Caco-2 (cell line): ENCODE data around the gene SCNN1A. TPM values are rescaled to one million over a fixed set of nuclear protein-coding genes. Genes with fewer than 3 reads are reported as not detected.

Source experiments
- BruUV-seq: library from RNA; stranded (reverse); fragments of 400-500 nt; replicated peaks from 2 replicates; lab custom pipeline; 2021; lab: Mats Ljungman, UMichigan
- CTCF ChIA-PET: fragments of 300-600 bp; sonication (Branson Sonifier 250); formaldehyde crosslinking; loops from one replicate; lab custom pipeline; 2022; ENCODE audit warnings: antibody characterized with exemption; lab: Charles Lee
- POLR2A ChIA-PET: fragments of 300-600 bp; sonication (Branson Sonifier 250); formaldehyde crosslinking; loops from one replicate; lab custom pipeline; 2022; ENCODE audit warnings: antibody characterized with exemption; lab: Charles Lee
- DNase-seq, 2 experiments: peaks; one replicate each; pipeline versions ENCODE4 v3.0.0 to v3.0.0-alpha.2; 2020 to 2022
- H3K27me3 ChIP-seq: replicated peaks from 2 replicates; pipeline ENCODE4 v1.6.0; 2011; ENCODE audit warnings: low read length; ENCODE audit not compliant: control insufficient read depth, insufficient read depth
- H3K36me3 ChIP-seq: 2 replicates; pipeline ENCODE4 v1.5.1; 2011; ENCODE audit warnings: low read length; ENCODE audit not compliant: control insufficient read depth, insufficient read depth
- H3K4me1 ChIP-seq: fragments of 250-450 bp; sonication (Bioruptor Pico); 2 replicates; pipeline ENCODE4 v1.5.1; 2020; ENCODE audit warnings: mild to moderate bottlenecking
- H3K4me3 ChIP-seq: 2 replicates; pipeline ENCODE4 v1.5.1; 2011; ENCODE audit warnings: low read depth, mild to moderate bottlenecking, control low read depth, low read length
- H3K9me3 ChIP-seq: fragments of 250-450 bp; sonication (Bioruptor Pico); 2 replicates; pipeline ENCODE4 v1.5.1; 2020; ENCODE audit warnings: mild to moderate bottlenecking, moderate library complexity
- H3K27ac Mint-ChIP-seq: one replicate; pipeline ENCODE4 v1.8.0; 2022; ENCODE audit warnings: mixed read lengths; ENCODE audit not compliant: unreplicated experiment
- H3K27me3 Mint-ChIP-seq: one replicate; pipeline ENCODE4 v1.8.0; 2022; ENCODE audit warnings: mixed read lengths; ENCODE audit not compliant: insufficient read depth, unreplicated experiment
- H3K36me3 Mint-ChIP-seq: one replicate; pipeline ENCODE4 v1.8.0; 2022; ENCODE audit warnings: mild to moderate bottlenecking, mixed read lengths; ENCODE audit not compliant: insufficient read depth, unreplicated experiment
- H3K4me1 Mint-ChIP-seq: one replicate; pipeline ENCODE4 v1.8.0; 2022; ENCODE audit warnings: low read depth, mixed read lengths; ENCODE audit not compliant: unreplicated experiment
- H3K4me3 Mint-ChIP-seq: one replicate; pipeline ENCODE4 v1.8.0; 2022; ENCODE audit warnings: mild to moderate bottlenecking, moderate library complexity, mixed read lengths; ENCODE audit not compliant: unreplicated experiment
- H3K9me3 Mint-ChIP-seq: one replicate; pipeline ENCODE4 v1.8.0; 2022; ENCODE audit warnings: mixed read lengths; ENCODE audit not compliant: unreplicated experiment
- CTCF ChIP-seq, 2 experiments: fragments of 200-600 bp in 1 of 2; IDR thresholded peaks; 1 replicate in 1 of 2; 2 replicates in 1 of 2; pipeline versions ENCODE4 v1.5.1 to v1.8.0; 2011 to 2022; ENCODE audit warnings: antibody characterized with exemption in 1 of 2, control low read depth in 1 of 2, inconsistent platforms in 1 of 2, low read depth in 1 of 2, low read length in 1 of 2, mild to moderate bottlenecking in 1 of 2, moderate library complexity in 1 of 2; ENCODE audit not compliant: insufficient read depth in 1 of 2, severe bottlenecking in 1 of 2, unreplicated experiment in 1 of 2
- intact Hi-C: fragments of 100-400 bp; cut with micrococcal nuclease; formaldehyde crosslinking; loops from one replicate; pipeline ENCODE4 v1.10.0; 2022; ENCODE audit not compliant: unreplicated experiment
- total RNA-seq: library from RNA; stranded (reverse); gene quantifications from 2 replicates; pipeline ENCODE4 v1.2.3, GENCODE V29; 2022

Gene SCNN1A
- total RNA-seq, 1 experiment from 2014 or later: 52.6 TPM

- H3K27me3 Mint-ChIP-seq: no peaks in the 10 kb centered on the region
- BruUV-seq: no TSS peak
- H3K4me1 Mint-ChIP-seq: no peaks in the 10 kb centered on the region
- ChIA-PET POLR2A (no interaction called here), CTCF (no interaction called here)
- H3K9me3 Mint-ChIP-seq: no peaks in the 10 kb centered on the region
- Histone ChIP-seq H3K27me3 (no peaks in the 10 kb centered on the region), H3K4me1 (peaks cover 5% of the 10 kb centered on the region), H3K9me3 (no peaks in the 10 kb centered on the region), H3K36me3 (no peaks in the 10 kb centered on the region), H3K4me3 (no peak overlapping the region)
- H3K36me3 Mint-ChIP-seq: no peaks in the 10 kb centered on the region
- TF ChIP-seq CTCF (IDR thresholded peaks at IDR 0.05; ENCODE audit: insufficient read depth in 1 of 2, low read depth in 1 of 2, low read length in 1 of 2, severe bottlenecking in 1 of 2, unreplicated experiment in 1 of 2): no peak
- DNase-seq: no peak
- H3K4me3 Mint-ChIP-seq: no peak overlapping the region
- intact Hi-C loops: no loop called here
- no peak overlapping the region for H3K27ac Mint-ChIP-seq
These were observed 41.2 kb upstream of the SCNN1A start for GRCh38 chr12:6416596-6416995.

GRCh38 chr12:6407236-6407954 is 32.0 kb upstream of the SCNN1A start:
- Mint-ChIP-seq H3K27me3 (no peaks in the 10 kb centered on the region), H3K4me3 (no peak overlapping the region), H3K27ac (no peak overlapping the region), H3K36me3 (peaks cover 12% of the 10 kb centered on the region), H3K4me1 (peaks cover 7% of the 10 kb centered on the region), H3K9me3 (peaks cover 15% of the 10 kb centered on the region)
- H3K4me3 ChIP-seq: no peak overlapping the region
- TF ChIP-seq CTCF (IDR thresholded peaks at IDR 0.05; ENCODE audit: insufficient read depth in 1 of 2, low read depth in 1 of 2, low read length in 1 of 2, severe bottlenecking in 1 of 2, unreplicated experiment in 1 of 2): no peak
- H3K9me3 ChIP-seq: peaks cover 6% of the 10 kb centered on the region; the same call in 1 of the 2 replicates
- no peaks in the 10 kb centered on the region for H3K36me3 ChIP-seq
- BruUV-seq: no TSS peak
- CTCF ChIA-PET: no interaction called here
- no peak for DNase-seq
- 0 out of 2 replicates have a peak, but pooled peaks cover 4% of the 10 kb centered on the region for H3K4me1 ChIP-seq
- H3K27me3 ChIP-seq: no peaks in the 10 kb centered on the region
- intact Hi-C loops: no loop called here
- POLR2A ChIA-PET: no interaction called here

- H3K27ac Mint-ChIP-seq: no peak overlapping the region
- no peak overlapping the region for H3K4me3 ChIP-seq
- CTCF ChIA-PET: no interaction called here
- 0 out of 2 replicates have a peak, but pooled peaks cover 4% of the 10 kb centered on the region for H3K4me1 ChIP-seq
- no peak overlapping the region for H3K4me3 Mint-ChIP-seq
- no TSS peak for BruUV-seq
- no peaks in the 10 kb centered on the region for H3K27me3 ChIP-seq
- H3K27me3 Mint-ChIP-seq: no peaks in the 10 kb centered on the region
- POLR2A ChIA-PET: no interaction called here
- H3K9me3 ChIP-seq: peaks cover 6% of the 10 kb centered on the region; the same call in 1 of the 2 replicates
- TF ChIP-seq CTCF (IDR thresholded peaks at IDR 0.05; ENCODE audit: insufficient read depth in 1 of 2, low read depth in 1 of 2, low read length in 1 of 2, severe bottlenecking in 1 of 2, unreplicated experiment in 1 of 2): no peak
- peaks cover 12% of the 10 kb centered on the region for H3K36me3 Mint-ChIP-seq
- no peaks in the 10 kb centered on the region for H3K36me3 ChIP-seq
- peaks cover 15% of the 10 kb centered on the region for H3K9me3 Mint-ChIP-seq
- intact Hi-C loops: no loop called here
- H3K4me1 Mint-ChIP-seq: peaks cover 7% of the 10 kb centered on the region
- no peak for DNase-seq
These were observed 30.6 kb upstream of the SCNN1A start for GRCh38 chr12:6405963-6406362.
